IMR-90 (cell line): ENCODE data around the gene ASXL1.

Experiments used
- CHD1 ChIP-seq: IDR thresholded peaks from 2 replicates; pipeline ENCODE4 v1.6.1; 2012; ENCODE audit warnings: low read depth, low read length, improper control_type of control experiment
- CTCF ChIP-seq: conservative IDR thresholded peaks from 2 replicates; pipeline ENCODE4 v1.5.1; 2012; ENCODE audit warnings: mild to moderate bottlenecking, low read depth, low read length, improper control_type of control experiment
- MAFK ChIP-seq: IDR thresholded peaks from 2 replicates; pipeline ENCODE4 v1.6.1; 2012; ENCODE audit warnings: low read depth, low read length, improper control_type of control experiment
- MAZ ChIP-seq: IDR thresholded peaks from 2 replicates; pipeline ENCODE4 v1.6.1; 2012; ENCODE audit warnings: low read depth, mild to moderate bottlenecking, low read length, improper control_type of control experiment, moderate library complexity, borderline replicate concordance
- POLR2A ChIP-seq: IDR thresholded peaks from 2 replicates; pipeline ENCODE4 v1.6.1; 2012; ENCODE audit warnings: mild to moderate bottlenecking, low read depth, low read length
- RCOR1 ChIP-seq: IDR thresholded peaks from 2 replicates; pipeline ENCODE4 v1.6.1; 2012; ENCODE audit warnings: mild to moderate bottlenecking, low read length, improper control_type of control experiment; ENCODE audit not compliant: insufficient replicate concordance

GRCh38 chr20:32364554-32365208, 6.5 kb downstream of the ASXL1 start:
- no peak for TF ChIP-seq POLR2A
- TF ChIP-seq CTCF, result no peak
- no peak for TF ChIP-seq CHD1
- TF ChIP-seq MAZ, result no peak
- no peak for TF ChIP-seq RCOR1
- no peak for TF ChIP-seq MAFK
